GM23248 (cell line): ENCODE data around the gene NIN. TPM values are rescaled to one million over a fixed set of nuclear protein-coding genes. Genes with fewer than 3 reads are reported as not detected.

Source experiments
- DNase-seq: peaks from one replicate; pipeline ENCODE4 v3.0.0-alpha.2; 2015
- H2AFZ ChIP-seq: fragments of 200-600 bp; sonication (generic); 2 replicates; pipeline ENCODE4 v1.6.1; 2016; ENCODE audit warnings: antibody characterized with exemption
- H3F3A ChIP-seq: fragments of 200-600 bp; sonication (generic); 2 replicates; pipeline ENCODE4 v1.6.1; 2016; ENCODE audit warnings: mild to moderate bottlenecking, antibody characterized with exemption, mixed run types; ENCODE audit not compliant: insufficient read depth
- H3K27ac ChIP-seq: fragments of 200-600 bp; sonication (generic); 2 replicates; pipeline ENCODE4 v1.5.1; 2016; ENCODE audit warnings: mild to moderate bottlenecking
- H3K27me3 ChIP-seq: fragments of 200-600 bp; sonication (generic); replicated peaks from 2 replicates; pipeline ENCODE4 v1.6.1; 2016; ENCODE audit warnings: mild to moderate bottlenecking; ENCODE audit not compliant: insufficient read depth
- H3K36me3 ChIP-seq: fragments of 200-600 bp; sonication (generic); 2 replicates; pipeline ENCODE4 v1.6.1; 2016; ENCODE audit warnings: low read depth, mild to moderate bottlenecking
- H3K4me1 ChIP-seq: fragments of 200-600 bp; sonication (generic); 2 replicates; pipeline ENCODE4 v1.6.1; 2016; ENCODE audit warnings: mild to moderate bottlenecking; ENCODE audit not compliant: insufficient read depth
- H3K4me2 ChIP-seq: fragments of 200-600 bp; sonication (generic); one replicate; pipeline ENCODE4 v1.6.1; 2016; ENCODE audit warnings: mild to moderate bottlenecking; ENCODE audit not compliant: unreplicated experiment
- H3K4me3 ChIP-seq: fragments of 200-600 bp; sonication (generic); 2 replicates; pipeline ENCODE4 v1.5.1; 2016; ENCODE audit warnings: mild to moderate bottlenecking
- H3K79me2 ChIP-seq: fragments of 200-600 bp; sonication (generic); 2 replicates; pipeline ENCODE4 v1.6.1; 2016; ENCODE audit warnings: mild to moderate bottlenecking; ENCODE audit not compliant: insufficient read depth
- H3K9ac ChIP-seq: fragments of 200-600 bp; sonication (generic); 2 replicates; pipeline ENCODE4 v1.6.1; 2016; ENCODE audit warnings: mild to moderate bottlenecking
- H3K9me2 ChIP-seq: fragments of 200-600 bp; sonication (generic); 2 replicates; pipeline ENCODE4 v1.6.1; 2016; ENCODE audit warnings: mixed run types, mild to moderate bottlenecking, moderate library complexity; ENCODE audit not compliant: insufficient read depth
- H3K9me3 ChIP-seq: fragments of 200-600 bp; sonication (generic); one replicate; pipeline ENCODE4 v1.6.1; 2017; ENCODE audit warnings: low read depth
- H4K20me1 ChIP-seq: fragments of 200-600 bp; sonication (generic); 2 replicates; pipeline ENCODE4 v1.6.0; 2016; ENCODE audit not compliant: insufficient read depth
- EZH2 ChIP-seq: fragments of 200-600 bp; sonication (generic); IDR thresholded peaks from 2 replicates; pipeline ENCODE4 v1.6.1; 2018; ENCODE audit warnings: antibody characterized with exemption, mild to moderate bottlenecking; ENCODE audit not compliant: insufficient read depth, poor library complexity, severe bottlenecking
- EZH2phosphoT487 ChIP-seq: fragments of 200-600 bp; sonication (generic); IDR thresholded peaks from 2 replicates; pipeline ENCODE4 v1.6.1; 2018; ENCODE audit warnings: antibody characterized with exemption, moderate library complexity, mild to moderate bottlenecking, low read depth; ENCODE audit not compliant: insufficient read depth
- WGBS, 2 experiments: methylation state at CpG; one replicate each; pipeline ENCODE4 v1.1.6; 2015 to 2017; ENCODE audit warnings: low lambda C conversion rate in 2 of 2, low coverage in 1 of 2; ENCODE audit errors: missing lambda C conversion rate in 2 of 2; 5-methylcytosine and 5-hydroxymethylcytosine counted together
- in situ Hi-C: fragments of 300-500 bp; cut with MboI; formaldehyde crosslinking; loops from 2 replicates; pipeline ENCODE4 v1.15.0; 2020
- polyA plus RNA-seq: library from polyadenylated mRNA; unstranded; fragments of >200 nt; fragmentation: Nextera tagmentation; extraction: Ambion mirVana; gene quantifications from 2 replicates; pipeline ENCODE4 v1.2.1, GENCODE V29; 2016
- total RNA-seq: library from RNA; depleted of rRNA; stranded (reverse); fragments of >200 nt; shearing (Covaris generic); gene quantifications from 2 replicates; pipeline ENCODE4 v1.2.3, GENCODE V29; 2014

NIN gene
- total and polyA plus RNA-seq, 2 experiments from 2014 or later = 17.0 to 33.3 TPM

DNA sequence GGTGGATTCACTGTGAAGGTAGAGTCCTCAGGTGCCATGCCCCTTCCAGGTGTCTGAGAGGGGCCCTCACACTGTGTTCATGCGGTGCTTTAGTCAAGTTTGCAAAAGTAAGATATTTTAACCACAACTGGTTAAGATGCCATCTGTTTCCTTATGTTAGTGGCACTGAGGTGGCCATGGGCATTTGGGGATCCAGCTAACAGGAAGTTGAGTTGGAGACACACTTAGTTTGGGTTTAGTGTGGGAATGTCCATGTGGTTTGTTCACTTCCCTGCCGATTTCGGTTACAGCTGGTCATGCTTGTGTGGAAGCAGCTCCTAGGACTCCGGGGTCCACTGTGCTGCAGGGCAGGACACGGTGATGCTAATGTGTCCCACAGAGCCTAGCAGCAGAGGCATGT is 23.6 kb upstream of the NIN start:
- H3K9me3 ChIP-seq = no peaks in the 10 kb centered on the region
- H3K79me2 ChIP-seq = no peaks in the 10 kb centered on the region
- no peaks in the 10 kb centered on the region for H3K9me2 ChIP-seq
- TF ChIP-seq EZH2phosphoT487 (no peak), EZH2 (no peak)
- no peaks in the 10 kb centered on the region for H4K20me1 ChIP-seq
- in situ Hi-C loops = no loop called here
- H3F3A ChIP-seq = no peaks in the 10 kb centered on the region
- no peak overlapping the region for H3K27ac ChIP-seq
- 89 to 93% methylated on average over 5 of the region's 5 CpGs for WGBS, 2 experiments
- H3K27me3 ChIP-seq = no peaks in the 10 kb centered on the region
- 0 out of 2 replicates have a peak, but pooled peaks cover 4% of the 10 kb centered on the region for H3K4me1 ChIP-seq
- no peak overlapping the region for H3K4me3 ChIP-seq
- no peaks in the 10 kb centered on the region for H3K36me3 ChIP-seq
- H3K4me2 ChIP-seq = no peak overlapping the region
- no peak for DNase-seq
- no peak overlapping the region for H2AFZ ChIP-seq
- H3K9ac ChIP-seq = no peak overlapping the region

DNA sequence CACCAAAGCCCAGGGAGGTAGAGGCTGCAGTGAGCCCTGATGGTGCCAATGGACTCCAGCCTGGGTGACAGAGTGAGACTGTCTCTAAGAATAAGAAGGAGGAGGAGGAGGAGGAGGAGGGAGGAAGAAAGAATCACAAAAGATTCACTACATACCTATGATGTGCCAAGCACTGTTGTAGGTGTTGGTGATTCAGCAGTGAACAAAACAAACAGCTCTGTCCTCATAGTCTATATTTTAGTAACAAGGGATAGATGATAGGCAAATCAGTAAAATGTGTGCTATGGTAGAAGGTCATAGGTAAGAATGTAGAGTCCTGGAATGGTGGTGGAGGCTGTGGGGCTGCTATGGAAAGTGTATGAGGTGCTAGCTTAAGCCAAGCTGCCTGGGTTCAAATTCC is 22.9 kb upstream of the NIN start:
- no peaks in the 10 kb centered on the region for H3K9me3 ChIP-seq
- H3K9ac ChIP-seq = no peak overlapping the region
- no peak overlapping the region for H2AFZ ChIP-seq
- in situ Hi-C loops = no loop called here
- no peaks in the 10 kb centered on the region for H3K27me3 ChIP-seq
- no peak overlapping the region for H3K27ac ChIP-seq
- no peaks in the 10 kb centered on the region for H3K9me2 ChIP-seq
- H3K4me3 ChIP-seq = no peak overlapping the region
- no peaks in the 10 kb centered on the region for H4K20me1 ChIP-seq
- no peaks in the 10 kb centered on the region for H3K36me3 ChIP-seq
- TF ChIP-seq EZH2 (no peak), EZH2phosphoT487 (no peak)
- no peak overlapping the region for H3K4me2 ChIP-seq
- H3F3A ChIP-seq = peaks cover under 1% of the 10 kb centered on the region; the same call in 1 of the 2 replicates
- no peaks in the 10 kb centered on the region for H3K4me1 ChIP-seq
- no peaks in the 10 kb centered on the region for H3K79me2 ChIP-seq
- DNase-seq = no peak

DNA sequence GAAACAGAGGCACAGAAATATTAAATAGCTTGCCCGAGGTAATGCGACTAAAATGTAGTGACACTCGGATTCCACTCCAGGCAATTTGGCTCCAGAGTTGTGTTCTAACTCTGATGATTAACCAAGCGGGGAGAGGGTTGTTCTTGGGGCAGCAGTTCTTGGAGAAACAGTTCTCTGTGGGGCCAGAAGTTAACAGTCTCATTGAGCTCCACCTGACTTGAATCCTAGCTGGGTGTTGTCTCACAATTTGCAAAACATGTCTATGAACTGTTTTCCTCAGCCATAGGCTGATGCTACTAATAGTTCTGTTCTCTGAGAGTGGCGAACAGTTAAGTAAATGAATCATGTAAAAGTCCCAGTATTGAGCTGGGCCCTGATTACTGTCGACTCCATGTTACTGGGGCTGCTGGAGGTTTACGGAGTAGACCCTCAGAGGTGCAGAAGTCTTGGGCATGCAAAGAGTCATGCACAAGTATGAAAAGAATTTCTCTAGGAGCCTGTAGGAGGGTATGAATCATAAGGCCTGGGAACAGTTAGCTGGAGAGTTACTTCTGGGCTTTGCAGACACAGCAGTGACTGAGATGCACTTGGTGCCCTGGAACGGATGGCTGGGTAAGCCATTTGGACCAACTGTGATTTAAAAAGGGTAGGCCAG is 15.4 kb upstream of the NIN start:
- Histone ChIP-seq H3K36me3 (no peaks in the 10 kb centered on the region), H2AFZ (peak overlapping the region; percentile 5; the same call in 1 of the 2 replicates), H3K79me2 (no peaks in the 10 kb centered on the region), H3K4me2 (peak overlapping the region; percentile 57), H3K9ac (peak overlapping the region; percentile 35; the same call in 1 of the 2 replicates), H3K4me1 (peaks cover 35% of the 10 kb centered on the region), H3K9me2 (no peaks in the 10 kb centered on the region), H3F3A (peaks cover 41% of the 10 kb centered on the region), H3K27me3 (no peaks in the 10 kb centered on the region), H3K4me3 (peak overlapping the region; percentile 26), H3K9me3 (no peaks in the 10 kb centered on the region), H4K20me1 (no peaks in the 10 kb centered on the region), H3K27ac (peak overlapping the region; percentile 80)
- WGBS, 2 experiments = 6 to 7% methylated on average over 8 of the region's 8 CpGs
- peak; percentile 94 for DNase-seq
- in situ Hi-C loops = no loop called here
- TF ChIP-seq EZH2phosphoT487 = no peak
- no peak for TF ChIP-seq EZH2

DNA sequence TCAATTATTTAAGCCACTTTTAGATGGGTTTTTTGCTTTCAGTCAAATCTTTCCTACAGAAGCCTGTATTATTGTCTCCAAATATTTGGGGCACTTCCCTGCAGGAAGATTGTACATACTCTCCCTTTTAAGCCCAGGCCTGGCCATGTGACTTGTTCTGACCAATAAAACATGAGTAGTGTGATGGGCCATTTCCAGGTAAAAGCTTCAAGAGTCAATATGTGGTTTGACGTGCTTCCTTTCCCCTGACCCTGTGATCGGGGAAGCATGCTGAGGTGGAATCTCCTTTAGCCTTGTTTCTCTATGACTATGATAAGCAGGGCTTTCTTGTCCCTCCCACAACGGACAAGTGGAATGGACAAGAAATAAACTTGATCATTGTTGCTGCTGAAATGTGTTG is 14.2 kb upstream of the NIN start:
- no peak for DNase-seq
- no peak overlapping the region for H3K4me3 ChIP-seq
- H3K4me2 ChIP-seq = no peak overlapping the region
- H3K4me1 ChIP-seq = peaks cover 35% of the 10 kb centered on the region
- H2AFZ ChIP-seq = no peak overlapping the region
- no peak overlapping the region for H3K9ac ChIP-seq
- no peaks in the 10 kb centered on the region for H3K27me3 ChIP-seq
- no peaks in the 10 kb centered on the region for H3K9me3 ChIP-seq
- no peaks in the 10 kb centered on the region for H3K36me3 ChIP-seq
- H3K27ac ChIP-seq = peak overlapping the region; percentile 80; the same call in 1 of the 2 replicates
- 86 to 88% methylated on average over 3 of the region's 3 CpGs for WGBS, 2 experiments
- TF ChIP-seq EZH2phosphoT487 (no peak), EZH2 (no peak)
- peaks cover 41% of the 10 kb centered on the region for H3F3A ChIP-seq
- in situ Hi-C loops = no loop called here
- H3K79me2 ChIP-seq = no peaks in the 10 kb centered on the region
- H4K20me1 ChIP-seq = no peaks in the 10 kb centered on the region
- H3K9me2 ChIP-seq = no peaks in the 10 kb centered on the region
